ENCODE data around the gene NCOA7.
"Not testable (repeated sequence)": the region's sequence is repeated elsewhere in the genome, so short reads cannot be mapped to it uniquely, and the experiment has no call there.

The NCOA7 gene

GRCh38 chr6:125797120-125797885 is 6.5 kb downstream of the NCOA7 start:
- no peak overlapping the region for H3K4me3 ChIP-seq (ENCODE audit: low read depth, low read length)
- in situ Hi-C loops (cut with HindIII; ENCODE audit: low sequenced_read_pairs) = loop anchor here (25.0 kb wide), 1 partner anchor 165 kb away; the partner anchor contains the start of gene HINT3
- DNase-seq (ENCODE audit: low read depth) = no peak
- no peak for TF ChIP-seq CTCF (IDR thresholded peaks at IDR 0.05; ENCODE audit: low read depth, low read length, missing control alignments)

- no peak for TF ChIP-seq CTCF (IDR thresholded peaks at IDR 0.05; ENCODE audit: low read depth, low read length, missing control alignments)
- DNase-seq (ENCODE audit: low read depth) = no peak
- in situ Hi-C loops (cut with HindIII; ENCODE audit: low sequenced_read_pairs) = loop anchor here (25.0 kb wide), 1 partner anchor 164 kb away; the partner anchor contains the start of gene HINT3
- H3K4me3 ChIP-seq (ENCODE audit: low read depth, low read length) = no peak overlapping the region
Observed at GRCh38 chr6:125797886-125798444, 7.2 kb downstream of the NCOA7 start.

GRCh38 chr6:125798734-125799508 is 8.2 kb downstream of the NCOA7 start:
- H3K4me3 ChIP-seq (ENCODE audit: low read depth, low read length) = no peak overlapping the region
- DNase-seq (ENCODE audit: low read depth) = no peak
- no peak for TF ChIP-seq CTCF (IDR thresholded peaks at IDR 0.05; ENCODE audit: low read depth, low read length, missing control alignments)
- in situ Hi-C loops (cut with HindIII; ENCODE audit: low sequenced_read_pairs) = loop anchor here (25.0 kb wide), 1 partner anchor 163 kb away; the partner anchor contains the start of gene HINT3

GRCh38 chr6:125802383-125802782 is 11.6 kb downstream of the NCOA7 start:
- TF ChIP-seq CTCF (IDR thresholded peaks at IDR 0.05; ENCODE audit: low read depth, low read length, missing control alignments) = no peak
- H3K4me3 ChIP-seq (ENCODE audit: low read depth, low read length) = no peak overlapping the region
- in situ Hi-C loops (cut with HindIII; ENCODE audit: low sequenced_read_pairs) = no loop called here
- no peak for DNase-seq (ENCODE audit: low read depth)

- no peak for DNase-seq (ENCODE audit: low read depth)
- in situ Hi-C loops (cut with HindIII; ENCODE audit: low sequenced_read_pairs) = no loop called here
- H3K4me3 ChIP-seq (ENCODE audit: low read depth, low read length) = no peak overlapping the region
- no peak for TF ChIP-seq CTCF (IDR thresholded peaks at IDR 0.05; ENCODE audit: low read depth, low read length, missing control alignments)
Observed at GRCh38 chr6:125802943-125803377, 12.2 kb downstream of the NCOA7 start.

GRCh38 chr6:125804264-125804663 is 13.5 kb downstream of the NCOA7 start:
- TF ChIP-seq CTCF (IDR thresholded peaks at IDR 0.05; ENCODE audit: low read depth, low read length, missing control alignments) = no peak
- in situ Hi-C loops (cut with HindIII; ENCODE audit: low sequenced_read_pairs) = no loop called here
- no peak for DNase-seq (ENCODE audit: low read depth)
- no peak overlapping the region for H3K4me3 ChIP-seq (ENCODE audit: low read depth, low read length)

- in situ Hi-C loops (cut with HindIII; ENCODE audit: low sequenced_read_pairs); DNase-seq (ENCODE audit: low read depth); H3K4me3 ChIP-seq (ENCODE audit: low read depth, low read length): not testable (repeated sequence)
Observed at GRCh38 chr6:125804866-125805425, 14.2 kb downstream of the NCOA7 start.
